Neutrophil (primary cell): ENCODE data around the gene MTMR6.

ENCODE experiments used
- H3K27ac ChIP-seq: fragments of 200-600 bp; sonication (generic); 2 replicates; pipeline ENCODE4 v1.5.1; 2016; ENCODE audit warnings: mild to moderate bottlenecking, moderate library complexity
- H3K27me3 ChIP-seq: fragments of 200-600 bp; sonication (generic); 2 replicates; pipeline ENCODE4 v1.6.0; 2016; ENCODE audit warnings: mild to moderate bottlenecking
- H3K36me3 ChIP-seq: fragments of 200-600 bp; sonication (generic); 2 replicates; pipeline ENCODE4 v1.5.1; 2017
- H3K4me1 ChIP-seq, 2 experiments: fragments of 200-600 bp in 1 of 2; sonication (generic) in 1 of 2; 1 replicate in 1 of 2; 2 replicates in 1 of 2; pipeline versions ENCODE4 v1.5.1 to v1.6.1; 2013 to 2016; ENCODE audit warnings: low read depth in 1 of 2, low read length in 1 of 2, mild to moderate bottlenecking in 1 of 2, moderate library complexity in 1 of 2; ENCODE audit not compliant: control insufficient read depth in 1 of 2, insufficient read depth in 1 of 2
- H3K4me3 ChIP-seq, 2 experiments: fragments of 200-600 bp in 1 of 2; sonication (generic) in 1 of 2; 1 replicate in 1 of 2; 2 replicates in 1 of 2; pipeline ENCODE4 v1.5.1; 2013 to 2016; ENCODE audit warnings: low read depth in 1 of 2, low read length in 1 of 2, mild to moderate bottlenecking in 1 of 2, moderate library complexity in 1 of 2
- H3K9me3 ChIP-seq: fragments of 200-600 bp; sonication (generic); 2 replicates; pipeline ENCODE4 v1.5.1; 2016
- TF ChIP-seq, protein P1 (sequence below): fragments of 200-600 bp; sonication (generic); IDR thresholded peaks from 2 replicates; pipeline ENCODE4 v1.5.1; 2016; ENCODE audit warnings: antibody characterized with exemption

Gene MTMR6

DNA sequence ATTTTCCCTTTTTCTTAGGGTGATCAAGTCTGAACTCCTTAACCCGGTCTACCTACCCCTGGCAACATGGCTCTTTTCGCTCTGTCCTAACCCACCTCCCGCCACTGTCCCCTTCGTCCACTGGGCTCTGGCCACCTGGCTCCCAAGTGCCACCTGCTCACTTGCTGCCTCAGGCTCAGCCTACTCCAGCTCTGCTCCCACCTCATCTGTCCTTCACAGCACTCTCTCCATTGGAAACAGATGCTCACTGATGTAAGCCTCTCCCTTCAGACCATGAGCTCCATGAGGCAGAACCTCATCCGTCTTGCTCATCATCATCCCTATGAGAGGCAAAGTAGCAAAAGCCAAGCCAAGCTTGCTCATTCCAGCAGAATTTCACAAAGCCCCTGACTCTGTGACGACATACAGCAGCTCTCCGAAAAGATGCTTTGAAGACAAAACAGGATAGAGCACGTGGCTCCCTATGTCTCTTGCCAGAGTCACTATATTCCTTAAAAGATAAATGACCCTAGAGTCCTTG is 79.9 kb downstream of the MTMR6 start:
- H3K36me3 ChIP-seq: no peaks in the 10 kb centered on the region
- H3K4me1 ChIP-seq: no peaks in the 10 kb centered on the region
- no peak overlapping the region for H3K4me3 ChIP-seq
- H3K9me3 ChIP-seq: no peaks in the 10 kb centered on the region
- H3K27me3 ChIP-seq: peaks cover 95% of the 10 kb centered on the region
- TF ChIP-seq, protein P1, sequence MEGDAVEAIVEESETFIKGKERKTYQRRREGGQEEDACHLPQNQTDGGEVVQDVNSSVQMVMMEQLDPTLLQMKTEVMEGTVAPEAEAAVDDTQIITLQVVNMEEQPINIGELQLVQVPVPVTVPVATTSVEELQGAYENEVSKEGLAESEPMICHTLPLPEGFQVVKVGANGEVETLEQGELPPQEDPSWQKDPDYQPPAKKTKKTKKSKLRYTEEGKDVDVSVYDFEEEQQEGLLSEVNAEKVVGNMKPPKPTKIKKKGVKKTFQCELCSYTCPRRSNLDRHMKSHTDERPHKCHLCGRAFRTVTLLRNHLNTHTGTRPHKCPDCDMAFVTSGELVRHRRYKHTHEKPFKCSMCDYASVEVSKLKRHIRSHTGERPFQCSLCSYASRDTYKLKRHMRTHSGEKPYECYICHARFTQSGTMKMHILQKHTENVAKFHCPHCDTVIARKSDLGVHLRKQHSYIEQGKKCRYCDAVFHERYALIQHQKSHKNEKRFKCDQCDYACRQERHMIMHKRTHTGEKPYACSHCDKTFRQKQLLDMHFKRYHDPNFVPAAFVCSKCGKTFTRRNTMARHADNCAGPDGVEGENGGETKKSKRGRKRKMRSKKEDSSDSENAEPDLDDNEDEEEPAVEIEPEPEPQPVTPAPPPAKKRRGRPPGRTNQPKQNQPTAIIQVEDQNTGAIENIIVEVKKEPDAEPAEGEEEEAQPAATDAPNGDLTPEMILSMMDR: no peak
- H3K27ac ChIP-seq: no peak overlapping the region

DNA sequence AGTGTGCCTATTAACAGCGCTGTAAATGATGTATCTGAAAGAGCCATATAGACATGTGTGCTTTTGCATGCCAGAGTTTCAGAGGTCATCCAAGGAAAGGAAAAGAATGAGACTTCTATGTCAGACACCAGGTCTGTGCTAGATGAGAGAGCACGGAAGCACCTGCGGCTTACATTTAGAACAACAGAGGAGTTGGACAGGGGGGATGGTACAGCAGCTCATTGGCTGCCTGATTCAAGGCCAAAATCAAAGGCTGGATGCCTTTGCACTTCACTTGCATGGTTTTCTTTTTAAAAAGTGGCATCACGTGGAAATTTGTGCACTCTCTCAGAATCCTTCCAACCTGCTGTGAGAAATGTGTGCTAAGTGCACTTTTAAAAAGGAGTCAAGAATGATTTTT is 82.4 kb downstream of the MTMR6 start:
- H3K36me3 ChIP-seq: no peaks in the 10 kb centered on the region
- no peaks in the 10 kb centered on the region for H3K9me3 ChIP-seq
- no peak overlapping the region for H3K4me3 ChIP-seq
- no peak overlapping the region for H3K27ac ChIP-seq
- peaks cover 79% of the 10 kb centered on the region for H3K27me3 ChIP-seq
- TF ChIP-seq, protein P1: no peak
- no peaks in the 10 kb centered on the region for H3K4me1 ChIP-seq

DNA sequence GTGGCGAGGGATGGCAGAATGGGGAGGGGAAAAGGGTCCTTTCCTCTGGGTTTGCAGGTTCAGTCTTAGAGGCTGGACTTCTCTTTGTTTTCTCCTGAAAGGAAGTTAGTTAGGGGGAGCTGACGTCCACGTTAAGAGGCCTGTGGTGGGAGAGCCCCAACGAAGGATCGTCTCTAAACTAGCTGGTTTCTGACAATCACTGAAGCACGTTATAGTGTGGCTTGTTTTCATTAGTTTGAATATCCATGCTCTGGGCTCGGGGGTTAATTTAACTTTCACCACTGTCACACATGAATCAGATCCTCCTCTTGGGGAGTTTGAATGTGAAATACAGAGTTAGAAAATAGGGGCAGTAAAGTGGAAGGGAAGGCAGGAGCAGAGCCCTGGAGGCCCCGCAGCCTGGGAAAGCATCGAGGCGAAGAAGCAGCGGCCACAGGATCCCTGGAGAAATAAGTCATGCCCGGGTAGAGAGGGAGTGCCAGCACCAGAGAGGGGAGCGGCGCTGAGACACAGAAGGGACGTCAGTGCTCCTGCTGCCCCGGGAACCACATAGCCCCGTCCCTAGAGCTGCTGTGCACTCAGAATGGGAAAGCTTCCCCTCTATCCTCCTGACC is 84.1 kb downstream of the MTMR6 start:
- H3K9me3 ChIP-seq: no peaks in the 10 kb centered on the region
- TF ChIP-seq, protein P1: no peak
- no peak overlapping the region for H3K27ac ChIP-seq
- peaks cover 79% of the 10 kb centered on the region for H3K27me3 ChIP-seq
- no peaks in the 10 kb centered on the region for H3K36me3 ChIP-seq
- H3K4me3 ChIP-seq: no peak overlapping the region
- H3K4me1 ChIP-seq: no peaks in the 10 kb centered on the region

DNA sequence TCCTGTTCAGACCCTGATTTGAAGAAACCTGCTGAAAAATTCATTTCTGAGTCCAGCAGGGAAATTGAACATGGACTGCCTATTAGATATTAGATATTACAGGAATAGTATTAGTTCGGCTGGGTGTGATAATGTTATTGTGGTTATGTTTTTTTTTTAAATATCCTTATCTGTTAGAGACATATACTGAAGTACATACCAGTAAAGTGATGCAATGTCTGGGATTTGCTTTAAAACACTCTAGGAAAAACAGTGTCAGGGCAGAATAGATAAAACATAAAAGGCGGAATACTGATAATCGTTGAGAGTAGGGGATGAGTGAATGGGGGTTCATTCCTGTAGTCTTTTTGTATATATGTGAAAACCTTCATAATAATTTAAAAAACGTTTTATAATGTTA is 86.5 kb downstream of the MTMR6 start:
- TF ChIP-seq, protein P1: no peak
- no peaks in the 10 kb centered on the region for H3K4me1 ChIP-seq
- no peak overlapping the region for H3K27ac ChIP-seq
- H3K9me3 ChIP-seq: no peaks in the 10 kb centered on the region
- no peaks in the 10 kb centered on the region for H3K36me3 ChIP-seq
- H3K4me3 ChIP-seq: no peak overlapping the region
- H3K27me3 ChIP-seq: peaks cover 79% of the 10 kb centered on the region

- Histone ChIP-seq H3K4me1 (no peaks in the 10 kb centered on the region), H3K4me3 (no peak overlapping the region), H3K27me3 (peaks cover 82% of the 10 kb centered on the region), H3K36me3 (no peaks in the 10 kb centered on the region), H3K9me3 (no peaks in the 10 kb centered on the region), H3K27ac (no peak overlapping the region)
- TF ChIP-seq, protein P1: no peak
These were observed 88.6 kb downstream of the MTMR6 start for GRCh38 chr13:25198647-25199046.
